Heart right ventricle (tissue), 16 donors: ENCODE measurements around the gene NDUFAF4. TPM values are rescaled to one million over a fixed set of nuclear protein-coding genes. Genes with fewer than 3 reads are reported as not detected.
"Not testable (repeated sequence)": the region's sequence is repeated elsewhere in the genome, so short reads cannot be mapped to it uniquely, and the experiment has no call there.

Experiments
- ATAC-seq, 8 donors: fragments of 200-7000 bp; cut with Tn5 transposase; one replicate each; pipeline ENCODE4 v1.9.1; 2020; ENCODE audit warnings: mild to moderate bottlenecking in 8 of 8, moderate library complexity in 8 of 8, moderate number of reproducible peaks in 1 of 8
- DNase-seq, 2 donors: peaks; one replicate each; pipeline ENCODE4 v3.0.0-alpha.2; 2020
- H3K27ac ChIP-seq, 10 donors: fragments of 200-600 bp; sonication (generic) in 2 of 10; one replicate each; pipeline versions ENCODE4 v1.5.0 to v1.8.0; 2020 to 2022; ENCODE audit warnings: mild to moderate bottlenecking in 3 of 10
- H3K27me3 ChIP-seq, 7 donors: fragments of 200-600 bp; one replicate each; pipeline ENCODE4 v1.8.0; 2021 to 2022; ENCODE audit warnings: mild to moderate bottlenecking in 2 of 7
- H3K36me3 ChIP-seq, 9 donors: fragments of 200-600 bp; sonication (generic) in 1 of 9; one replicate each; pipeline versions ENCODE4 v1.5.0 to v1.8.0; 2020 to 2022; ENCODE audit warnings: mild to moderate bottlenecking in 2 of 9
- H3K4me1 ChIP-seq, 9 donors: fragments of 200-600 bp; sonication (generic) in 1 of 9; one replicate each; pipeline versions ENCODE4 v1.5.0 to v1.8.0; 2020 to 2022; ENCODE audit warnings: mild to moderate bottlenecking in 4 of 9
- H3K4me3 ChIP-seq, 10 donors: fragments of 200-600 bp; sonication (generic) in 2 of 10; one replicate each; pipeline versions ENCODE4 v1.5.0 to v1.8.0; 2020 to 2022; ENCODE audit warnings: mild to moderate bottlenecking in 7 of 10, moderate library complexity in 2 of 10
- H3K9me3 ChIP-seq, 11 donors: fragments of 200-600 bp in 10 of 11; sonication (generic) in 2 of 11; one replicate each; pipeline versions ENCODE4 v1.5.0 to v1.8.0; 2013 to 2022; ENCODE audit warnings: mild to moderate bottlenecking in 2 of 11, control low read depth in 1 of 11, moderate library complexity in 1 of 11
- WGBS, 2 donors: extraction: QIAGEN DNeasy Blood & Tissue Kit; methylation state at CpG; one replicate each; pipeline ENCODE4 v1.1.7; 2013; ENCODE audit warnings: inconsistent platforms in 1 of 2; 5-methylcytosine and 5-hydroxymethylcytosine counted together
- intact Hi-C, 10 donors: fragments of 100-400 bp; cut with DNase I; formaldehyde crosslinking; loops; one replicate each; pipeline versions ENCODE4 v1.11.1 to v1.14.2; 2022
- polyA plus RNA-seq, 2 donors: library from polyadenylated mRNA; stranded (reverse); fragments of 200-250 nt; gene quantifications; one replicate each; pipeline ENCODE4 v1.2.3, GENCODE V29; 2013
- total RNA-seq, 10 donors: library from RNA; stranded (reverse); fragmentation: NEBNext Ultra II Directional in 3 of 10; extraction: Animal tissue kit (Norgen Biotek cat#: 25700) in 3 of 10; gene quantifications; one replicate each; pipeline versions ENCODE4 v1.2.1 to v1.2.4, GENCODE V29; 2021 to 2023
- TF ChIP-seq, protein P1 (sequence below), 9 donors: fragments of 200-600 bp; sonication (generic) in 2 of 9; IDR thresholded peaks; one replicate each; pipeline versions ENCODE4 v1.5.0 to v1.8.0; 2021 to 2022; ENCODE audit warnings: antibody characterized with exemption in 9 of 9, mild to moderate bottlenecking in 5 of 9, moderate library complexity in 1 of 9
- donor health status: Arrhythmogenic right ventricular cardiomyopathy.
- donor health status: ischemic (EF 13 %, LVEDD 7.1; RV severe dilation, severe dysfunction).
- donor health status: healthy with polysubstance abuse.
- donor health status: DM: no; HTN: yes; CAD: no.
- donor health status: DM: no; HTN: no; CAD: no.
- donor health status: ischemic (EF 25% LVEDD 6.9; RV normal size, moderate dysfunction).
- donor health status: ischemic (EF 25% LVEDD 5.7; RV mildly dilated, moderate dysfunction).
- donor health status: healthy.
- donor health status: DM: yes; HTN: yes; CAD: no.
- donor health status: Ischemic cardiomyopathy.
- donor health status: ischemic (EF 35%, LVEDD 5.7; RV mildly dilated, moderate dysfunction).
- donor health status: nonischemic (EF 11% LVEDD 7.7; RV severe dilation, severe dysfunction).
- donor health status: DM: yes; HTN: yes; CAD: no.
- donor health status: PGD.
- donor health status: ischemic (EF 29% LVEDD 5.4; RV normal size, mild dysfunction).
- donor health status: nonischemic (EF 23%, LVEDD 6.1; RV moderate dilation, normal function).

Gene NDUFAF4
- total and polyA plus RNA-seq, 12 donors, result 50.3 to 122 (median 98.9) TPM

DNA sequence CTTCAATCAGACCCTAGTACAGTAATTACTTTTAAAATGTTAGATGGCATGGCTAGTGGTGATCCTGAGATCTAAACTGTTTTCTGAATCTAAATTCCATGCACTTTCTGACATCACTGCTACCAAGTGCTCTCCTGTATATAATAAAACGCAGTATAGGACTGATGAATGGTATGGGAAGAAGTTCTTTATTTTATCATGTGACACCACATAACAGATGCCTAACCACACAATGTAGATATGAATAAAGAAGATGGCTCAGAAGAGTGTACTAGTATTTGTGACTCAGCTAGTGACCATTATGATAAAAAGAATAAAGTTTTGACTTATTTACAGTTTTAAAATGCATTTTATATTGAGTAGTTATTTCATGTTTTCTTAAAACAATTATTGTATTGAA lies 8.5 kb downstream of the NDUFAF4 start:
- H3K4me3 ChIP-seq, result no peak overlapping the region
- no peak overlapping the region for H3K27ac ChIP-seq
- TF ChIP-seq, protein P1, sequence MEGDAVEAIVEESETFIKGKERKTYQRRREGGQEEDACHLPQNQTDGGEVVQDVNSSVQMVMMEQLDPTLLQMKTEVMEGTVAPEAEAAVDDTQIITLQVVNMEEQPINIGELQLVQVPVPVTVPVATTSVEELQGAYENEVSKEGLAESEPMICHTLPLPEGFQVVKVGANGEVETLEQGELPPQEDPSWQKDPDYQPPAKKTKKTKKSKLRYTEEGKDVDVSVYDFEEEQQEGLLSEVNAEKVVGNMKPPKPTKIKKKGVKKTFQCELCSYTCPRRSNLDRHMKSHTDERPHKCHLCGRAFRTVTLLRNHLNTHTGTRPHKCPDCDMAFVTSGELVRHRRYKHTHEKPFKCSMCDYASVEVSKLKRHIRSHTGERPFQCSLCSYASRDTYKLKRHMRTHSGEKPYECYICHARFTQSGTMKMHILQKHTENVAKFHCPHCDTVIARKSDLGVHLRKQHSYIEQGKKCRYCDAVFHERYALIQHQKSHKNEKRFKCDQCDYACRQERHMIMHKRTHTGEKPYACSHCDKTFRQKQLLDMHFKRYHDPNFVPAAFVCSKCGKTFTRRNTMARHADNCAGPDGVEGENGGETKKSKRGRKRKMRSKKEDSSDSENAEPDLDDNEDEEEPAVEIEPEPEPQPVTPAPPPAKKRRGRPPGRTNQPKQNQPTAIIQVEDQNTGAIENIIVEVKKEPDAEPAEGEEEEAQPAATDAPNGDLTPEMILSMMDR (IDR thresholded peaks at IDR 0.05), result no peak
- no peak for DNase-seq
- 0 to 49% methylated on average over 1 of the region's 1 CpG for WGBS, 2 donors
- H3K9me3 ChIP-seq, result no peaks in the 10 kb centered on the region
- ATAC-seq, result no peak
- no peaks in the 10 kb centered on the region for H3K27me3 ChIP-seq
- peaks cover 0 to 51% (median 30%) of the 10 kb centered on the region in 9 donors for H3K36me3 ChIP-seq
- intact Hi-C loops, result no loop called here
- peaks cover 0 to 17% (median 4%) of the 10 kb centered on the region in 9 donors for H3K4me1 ChIP-seq

DNA sequence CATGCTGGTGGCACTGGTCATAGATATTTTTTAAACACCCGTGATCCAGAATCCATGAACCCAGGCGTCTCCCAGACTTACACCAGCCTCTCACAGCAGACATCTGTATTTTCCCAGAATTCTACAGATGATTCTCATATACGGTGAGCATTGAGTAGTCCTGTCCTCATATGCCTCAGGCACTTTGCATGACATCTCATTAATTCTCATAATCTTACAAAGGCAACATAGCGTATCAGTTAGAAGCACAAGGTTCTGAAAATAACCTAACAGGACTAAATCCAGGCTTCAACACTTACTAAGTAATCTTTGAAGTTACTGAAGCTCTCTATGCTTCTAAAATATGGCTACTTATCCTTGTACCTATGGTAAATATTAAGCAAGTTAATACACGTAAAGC lies 8.9 kb downstream of the NDUFAF4 start:
- ATAC-seq, result no peak
- TF ChIP-seq, protein P1 (IDR thresholded peaks at IDR 0.05), result no peak
- Histone ChIP-seq H3K9me3 (no peaks in the 10 kb centered on the region), H3K27ac (no peak overlapping the region), H3K4me3 (no peak overlapping the region), H3K4me1 (peaks cover 0 to 13% (median 3%) of the 10 kb centered on the region in 9 donors), H3K27me3 (no peaks in the 10 kb centered on the region), H3K36me3 (peaks cover 0 to 47% (median 26%) of the 10 kb centered on the region in 9 donors)
- WGBS, 2 donors, result 81 to 83% methylated on average over 5 of the region's 5 CpGs
- DNase-seq, result no peak
- intact Hi-C loops, result no loop called here

DNA sequence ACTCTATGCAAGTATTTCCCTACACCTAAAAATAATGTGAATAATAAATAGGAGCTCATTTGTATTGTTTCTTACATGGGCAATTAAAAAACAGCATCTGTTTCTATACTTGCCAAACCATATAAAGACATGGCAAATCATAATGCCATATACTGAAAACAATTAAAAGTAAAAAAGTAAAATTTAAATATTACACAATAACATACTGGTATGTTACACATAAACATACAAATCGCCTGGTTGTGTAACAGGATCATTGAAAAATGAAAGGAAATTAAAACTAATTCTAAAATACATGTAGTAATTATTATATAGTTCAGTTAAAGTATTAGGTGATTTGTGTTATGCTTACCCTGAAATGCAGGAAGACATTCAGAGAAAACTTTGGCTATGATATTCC lies 11.2 kb downstream of the NDUFAF4 start:
- no peak for DNase-seq
- ATAC-seq, result no peak
- Histone ChIP-seq H3K4me1 (peaks cover 0 to 3% (median 0%) of the 10 kb centered on the region in 9 donors), H3K36me3 (peaks cover 0 to 24% (median 14%) of the 10 kb centered on the region in 9 donors), H3K27me3 (no peaks in the 10 kb centered on the region), H3K27ac (no peak overlapping the region), H3K4me3 (no peak overlapping the region), H3K9me3 (no peaks in the 10 kb centered on the region)
- 84 to 88% methylated on average over 1 of the region's 1 CpG for WGBS, 2 donors
- intact Hi-C loops, result no loop called here
- TF ChIP-seq, protein P1 (IDR thresholded peaks at IDR 0.05), result no peak

DNA sequence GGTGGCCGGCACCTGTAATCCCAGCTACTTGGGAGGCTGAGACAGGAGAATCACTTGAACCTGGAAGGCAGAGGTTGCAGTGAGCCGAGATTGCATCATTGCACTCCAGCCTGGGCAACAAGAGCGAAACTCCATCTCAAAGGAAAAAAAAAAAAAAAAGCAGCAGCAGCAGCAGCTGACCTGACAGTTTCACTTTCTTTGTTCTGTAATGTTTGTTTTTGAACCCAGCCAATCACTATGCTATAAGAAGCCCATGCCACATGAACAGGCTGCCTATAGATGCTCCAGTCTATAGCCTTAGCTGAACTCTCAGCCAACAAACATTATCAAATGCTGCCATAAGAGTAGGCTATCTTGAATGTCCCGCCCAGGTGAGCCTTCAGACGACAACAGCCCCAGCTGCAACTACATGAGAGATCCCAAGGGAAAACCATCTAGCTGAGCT lies 12.5 kb downstream of the NDUFAF4 start:
- H3K4me1 ChIP-seq, H3K9me3 ChIP-seq, DNase-seq, H3K27ac ChIP-seq, intact Hi-C loops, H3K4me3 ChIP-seq, ATAC-seq, H3K27me3 ChIP-seq: not testable (repeated sequence)
- 77 to 84% methylated on average over 5 of the region's 5 CpGs for WGBS, 2 donors
- H3K36me3 ChIP-seq, result peaks cover 0 to 11% (median 3%) of the 10 kb centered on the region in 9 donors

DNA sequence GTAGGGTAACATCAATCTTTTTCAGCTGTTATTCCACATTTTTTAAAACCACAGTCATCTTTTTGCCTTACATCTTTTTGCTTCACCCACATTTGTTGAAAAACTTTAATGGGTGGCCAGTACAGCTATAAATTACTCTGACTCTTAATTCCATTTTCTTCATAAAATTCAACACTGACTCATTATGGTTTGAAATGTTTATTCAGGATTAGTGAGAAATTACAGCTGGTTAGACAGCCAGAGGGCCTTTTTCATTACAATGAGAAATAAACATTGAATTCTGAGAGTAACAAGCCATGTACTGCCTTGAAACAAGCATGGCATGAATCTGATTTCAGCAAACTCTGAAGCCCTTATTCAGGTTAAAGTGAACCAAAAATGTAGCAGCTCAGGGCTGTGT lies 19.5 kb downstream of the NDUFAF4 start:
- DNase-seq, result no peak
- no peak for ATAC-seq
- Histone ChIP-seq H3K9me3 (no peaks in the 10 kb centered on the region), H3K4me1 (no peaks in the 10 kb centered on the region), H3K4me3 (no peak overlapping the region), H3K27me3 (no peaks in the 10 kb centered on the region), H3K36me3 (no peaks in the 10 kb centered on the region), H3K27ac (no peak overlapping the region)
- intact Hi-C loops, result no loop called here
- TF ChIP-seq, protein P1 (IDR thresholded peaks at IDR 0.05), result no peak
